ENCODE measurements around the gene ASCL4.

The ASCL4 gene

DNA sequence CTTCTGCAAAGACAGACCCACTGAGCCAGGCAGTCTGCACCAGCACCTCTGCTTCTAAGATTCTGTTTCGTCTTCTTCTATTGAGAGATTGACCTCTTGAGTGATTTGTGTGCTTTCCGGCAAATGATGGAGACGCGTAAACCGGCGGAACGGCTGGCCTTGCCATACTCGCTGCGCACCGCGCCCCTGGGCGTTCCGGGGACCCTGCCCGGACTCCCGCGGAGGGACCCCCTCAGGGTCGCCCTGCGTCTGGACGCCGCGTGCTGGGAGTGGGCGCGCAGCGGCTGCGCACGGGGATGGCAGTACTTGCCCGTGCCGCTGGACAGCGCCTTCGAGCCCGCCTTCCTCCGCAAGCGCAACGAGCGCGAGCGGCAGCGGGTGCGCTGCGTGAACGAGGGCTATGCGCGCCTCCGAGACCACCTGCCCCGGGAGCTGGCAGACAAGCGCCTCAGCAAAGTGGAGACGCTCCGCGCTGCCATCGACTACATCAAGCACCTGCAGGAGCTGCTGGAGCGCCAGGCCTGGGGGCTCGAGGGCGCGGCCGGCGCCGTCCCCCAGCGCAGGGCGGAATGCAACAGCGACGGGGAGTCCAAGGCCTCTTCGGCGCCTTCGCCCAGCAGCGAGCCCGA is 703 bp downstream of the ASCL4 start:
- Histone ChIP-seq H3K9ac (ENCODE audit: low read length in 5 of 5) (no peak overlapping the region), H3K4me1 (ENCODE audit: control insufficient read depth in 5 of 5, insufficient read depth in 5 of 5, low read length in 5 of 5) (peaks cover 0 to 10% (median 7%) of the 10 kb centered on the region in 5 donors), H3K36me3 (ENCODE audit: control insufficient read depth in 5 of 5, insufficient read depth in 5 of 5, low read length in 5 of 5) (no peaks in the 10 kb centered on the region), H3K9me3 (ENCODE audit: control insufficient read depth in 5 of 5, low read length in 5 of 5) (no peaks in the 10 kb centered on the region), H3K27ac (ENCODE audit: low read depth, low read length) (no peak overlapping the region), H3K4me3 (ENCODE audit: low read depth in 1 of 5, low read length in 5 of 5) (peak overlapping the region in 4 of 5 donors; percentile 32 to 51 (median 44)), H3K27me3 (ENCODE audit: control insufficient read depth in 5 of 5, insufficient read depth in 4 of 5, low read length in 5 of 5) (peaks cover 12 to 24% (median 18%) of the 10 kb centered on the region in 5 donors)

DNA sequence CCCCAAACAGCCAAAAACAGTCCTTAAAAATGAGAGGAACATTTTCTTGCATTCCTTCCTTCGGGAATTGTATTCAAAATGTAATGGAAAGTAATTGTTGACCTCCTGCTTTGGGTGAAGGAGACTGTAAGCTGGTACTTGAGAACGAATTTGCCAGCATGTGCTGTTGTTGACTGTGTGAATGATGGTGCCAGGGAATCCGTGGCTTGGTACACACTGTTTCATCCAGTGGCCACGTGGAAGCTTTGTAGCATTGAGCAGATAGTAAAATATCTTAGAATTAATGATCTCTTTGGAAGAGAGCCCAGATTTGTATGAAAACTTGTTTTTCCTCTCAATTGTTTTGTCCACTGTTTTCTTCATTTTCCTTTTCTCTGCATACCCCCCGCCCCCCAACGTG is 1.7 kb downstream of the ASCL4 start:
- no peaks in the 10 kb centered on the region for H3K36me3 ChIP-seq (ENCODE audit: control insufficient read depth in 5 of 5, insufficient read depth in 5 of 5, low read length in 5 of 5)
- H3K9me3 ChIP-seq (ENCODE audit: control insufficient read depth in 5 of 5, low read length in 5 of 5): no peaks in the 10 kb centered on the region
- no peak overlapping the region for H3K4me3 ChIP-seq (ENCODE audit: low read depth in 1 of 5, low read length in 5 of 5)
- H3K27me3 ChIP-seq (ENCODE audit: control insufficient read depth in 5 of 5, insufficient read depth in 4 of 5, low read length in 5 of 5): peaks cover 12 to 24% (median 18%) of the 10 kb centered on the region in 5 donors
- H3K9ac ChIP-seq (ENCODE audit: low read length in 5 of 5): no peak overlapping the region
- H3K27ac ChIP-seq (ENCODE audit: low read depth, low read length): no peak overlapping the region
- peaks cover 0 to 10% (median 8%) of the 10 kb centered on the region in 5 donors for H3K4me1 ChIP-seq (ENCODE audit: control insufficient read depth in 5 of 5, insufficient read depth in 5 of 5, low read length in 5 of 5)

DNA sequence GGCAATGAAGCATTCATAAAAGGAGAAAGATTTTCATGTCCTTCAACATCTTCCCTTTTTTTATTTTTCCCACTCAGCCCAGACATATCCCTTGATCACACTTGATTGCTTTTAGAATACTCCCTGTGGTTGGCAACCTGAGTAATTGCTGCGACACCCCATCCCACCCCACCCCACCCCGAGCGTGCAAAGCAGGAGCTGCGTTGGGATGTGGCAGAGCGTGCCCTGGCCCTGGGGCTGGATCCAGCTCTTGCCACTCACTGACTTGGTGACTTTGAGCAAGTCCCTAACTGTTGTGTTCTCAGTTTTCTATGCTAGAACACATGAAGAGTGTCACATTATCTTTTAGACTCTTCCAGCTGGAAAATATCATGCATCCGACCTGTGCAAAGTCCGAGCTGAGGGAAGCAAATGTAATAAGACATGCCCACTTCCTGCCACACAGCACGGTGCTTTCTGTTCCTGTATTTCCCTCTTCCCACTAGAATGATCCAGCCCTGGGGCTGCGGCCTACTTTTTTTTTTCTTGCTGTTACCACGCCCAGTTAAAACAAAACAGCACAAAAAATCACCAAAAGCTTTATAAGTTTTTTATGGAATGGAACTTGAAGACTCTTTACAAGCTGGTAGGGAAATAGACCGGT is 4.0 kb downstream of the ASCL4 start:
- H3K27me3 ChIP-seq (ENCODE audit: control insufficient read depth in 5 of 5, insufficient read depth in 4 of 5, low read length in 5 of 5): peaks cover 12 to 24% (median 16%) of the 10 kb centered on the region in 5 donors
- H3K9ac ChIP-seq (ENCODE audit: low read length in 5 of 5): no peak overlapping the region
- no peaks in the 10 kb centered on the region for H3K9me3 ChIP-seq (ENCODE audit: control insufficient read depth in 5 of 5, low read length in 5 of 5)
- H3K4me1 ChIP-seq (ENCODE audit: control insufficient read depth in 5 of 5, insufficient read depth in 5 of 5, low read length in 5 of 5): peaks cover 0 to 10% (median 8%) of the 10 kb centered on the region in 5 donors
- H3K36me3 ChIP-seq (ENCODE audit: control insufficient read depth in 5 of 5, insufficient read depth in 5 of 5, low read length in 5 of 5): no peaks in the 10 kb centered on the region
- H3K4me3 ChIP-seq (ENCODE audit: low read depth in 1 of 5, low read length in 5 of 5): no peak overlapping the region
- H3K27ac ChIP-seq (ENCODE audit: low read depth, low read length): no peak overlapping the region

DNA sequence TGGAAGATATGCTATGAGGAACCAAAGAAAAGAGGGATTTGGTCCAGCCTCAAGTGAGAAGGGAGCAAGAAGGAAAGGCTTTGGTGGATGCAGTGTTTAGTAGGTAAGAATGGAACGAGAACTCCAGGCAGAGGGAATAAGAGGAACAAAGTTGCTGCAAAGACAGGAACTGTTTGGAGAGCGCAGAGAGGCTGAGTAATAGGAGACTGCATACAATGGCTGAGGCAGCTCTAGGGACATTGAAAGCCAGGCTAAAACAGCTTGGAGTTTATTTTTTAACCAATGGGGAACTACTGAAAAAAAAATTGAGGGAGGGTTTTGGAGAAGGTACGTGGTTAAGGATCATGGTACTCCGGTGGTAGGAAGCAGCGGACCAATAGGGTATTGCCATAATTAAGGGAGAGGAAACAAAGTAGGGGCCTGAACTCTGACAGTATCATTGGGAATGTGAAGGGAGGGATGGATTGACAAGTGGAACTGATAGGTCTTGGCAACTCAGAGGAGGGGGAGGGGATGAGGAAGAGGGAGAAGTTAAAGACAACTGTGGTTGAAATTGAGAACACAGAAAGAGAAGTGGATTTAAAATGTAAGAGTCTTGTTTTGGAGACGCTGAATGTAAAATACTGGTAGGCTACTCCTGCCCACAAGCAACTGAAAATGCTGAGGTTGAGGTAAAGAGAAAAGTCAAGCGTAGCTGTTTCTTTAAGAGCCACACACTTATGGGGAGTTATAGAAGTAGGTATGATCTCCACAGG is 4.8 kb downstream of the ASCL4 start:
- peaks cover 0 to 10% (median 8%) of the 10 kb centered on the region in 5 donors for H3K4me1 ChIP-seq (ENCODE audit: control insufficient read depth in 5 of 5, insufficient read depth in 5 of 5, low read length in 5 of 5)
- H3K27me3 ChIP-seq (ENCODE audit: control insufficient read depth in 5 of 5, insufficient read depth in 4 of 5, low read length in 5 of 5): peaks cover 12 to 20% (median 16%) of the 10 kb centered on the region in 5 donors
- H3K27ac ChIP-seq (ENCODE audit: low read depth, low read length): no peak overlapping the region
- no peak overlapping the region for H3K9ac ChIP-seq (ENCODE audit: low read length in 5 of 5)
- H3K36me3 ChIP-seq (ENCODE audit: control insufficient read depth in 5 of 5, insufficient read depth in 5 of 5, low read length in 5 of 5): no peaks in the 10 kb centered on the region
- H3K4me3 ChIP-seq (ENCODE audit: low read depth in 1 of 5, low read length in 5 of 5): no peak overlapping the region
- H3K9me3 ChIP-seq (ENCODE audit: control insufficient read depth in 5 of 5, low read length in 5 of 5): no peaks in the 10 kb centered on the region

DNA sequence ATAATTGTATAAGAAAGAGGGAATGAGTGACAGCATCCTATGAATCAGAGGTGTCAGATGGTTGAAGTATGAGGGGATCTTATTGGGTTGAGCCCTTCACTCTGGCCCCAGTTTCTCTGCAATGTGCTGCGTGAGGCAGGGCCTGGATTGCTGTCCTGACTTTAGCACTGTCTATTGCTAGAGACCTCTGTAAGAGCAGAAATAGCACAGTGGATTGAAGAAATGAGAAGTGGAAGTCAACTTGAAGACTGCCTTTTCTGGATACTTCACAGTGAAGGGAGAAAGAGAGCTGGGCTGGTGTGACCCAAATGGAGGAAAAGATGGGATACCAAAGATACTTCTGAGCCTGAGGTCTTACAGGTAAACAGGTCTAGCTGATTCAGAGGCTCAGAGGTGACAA is 5.8 kb downstream of the ASCL4 start:
- Histone ChIP-seq H3K27ac (ENCODE audit: low read depth, low read length) (no peak overlapping the region), H3K27me3 (ENCODE audit: control insufficient read depth in 5 of 5, insufficient read depth in 4 of 5, low read length in 5 of 5) (peaks cover 3 to 9% (median 8%) of the 10 kb centered on the region in 5 donors)

DNA sequence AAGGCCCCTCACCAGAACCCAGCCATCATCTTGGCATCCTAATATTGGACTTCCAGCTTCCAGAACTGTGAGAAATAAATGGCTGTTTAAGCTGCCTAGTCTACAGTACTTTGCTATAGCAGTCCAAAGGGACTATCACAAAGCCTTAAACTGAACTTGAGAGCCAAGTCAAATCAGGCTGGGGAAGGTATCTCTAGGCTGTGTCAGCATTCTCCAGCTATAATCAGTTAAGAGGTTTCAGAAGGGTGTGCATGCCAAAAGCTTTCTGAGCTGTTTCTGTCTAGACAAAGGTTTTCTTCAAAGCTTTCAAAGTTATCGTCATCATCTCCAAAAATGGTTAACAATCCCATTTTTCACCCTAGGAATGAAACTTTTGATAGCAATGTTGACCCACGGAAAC is 7.6 kb downstream of the ASCL4 start:
- H3K36me3 ChIP-seq (ENCODE audit: control insufficient read depth in 5 of 5, insufficient read depth in 5 of 5, low read length in 5 of 5): no peaks in the 10 kb centered on the region
- peaks cover 0 to 2% (median 0%) of the 10 kb centered on the region in 5 donors for H3K4me1 ChIP-seq (ENCODE audit: control insufficient read depth in 5 of 5, insufficient read depth in 5 of 5, low read length in 5 of 5)
- no peak overlapping the region for H3K9ac ChIP-seq (ENCODE audit: low read length in 5 of 5)
- H3K27me3 ChIP-seq (ENCODE audit: control insufficient read depth in 5 of 5, insufficient read depth in 4 of 5, low read length in 5 of 5): no peaks in the 10 kb centered on the region
- H3K27ac ChIP-seq (ENCODE audit: low read depth, low read length): no peak overlapping the region
- no peaks in the 10 kb centered on the region for H3K9me3 ChIP-seq (ENCODE audit: control insufficient read depth in 5 of 5, low read length in 5 of 5)
- H3K4me3 ChIP-seq (ENCODE audit: low read depth in 1 of 5, low read length in 5 of 5): no peak overlapping the region

More for the DNA sequence above, 5.8 kb downstream of the ASCL4 start:
- H3K9ac ChIP-seq (ENCODE audit: low read length in 5 of 5): no peak overlapping the region
- H3K36me3 ChIP-seq (ENCODE audit: control insufficient read depth in 5 of 5, insufficient read depth in 5 of 5, low read length in 5 of 5): no peaks in the 10 kb centered on the region
- no peaks in the 10 kb centered on the region for H3K9me3 ChIP-seq (ENCODE audit: control insufficient read depth in 5 of 5, low read length in 5 of 5)
- no peak overlapping the region for H3K4me3 ChIP-seq (ENCODE audit: low read depth in 1 of 5, low read length in 5 of 5)
- H3K4me1 ChIP-seq (ENCODE audit: control insufficient read depth in 5 of 5, insufficient read depth in 5 of 5, low read length in 5 of 5): peaks cover 0 to 5% (median 4%) of the 10 kb centered on the region in 5 donors

DNA sequence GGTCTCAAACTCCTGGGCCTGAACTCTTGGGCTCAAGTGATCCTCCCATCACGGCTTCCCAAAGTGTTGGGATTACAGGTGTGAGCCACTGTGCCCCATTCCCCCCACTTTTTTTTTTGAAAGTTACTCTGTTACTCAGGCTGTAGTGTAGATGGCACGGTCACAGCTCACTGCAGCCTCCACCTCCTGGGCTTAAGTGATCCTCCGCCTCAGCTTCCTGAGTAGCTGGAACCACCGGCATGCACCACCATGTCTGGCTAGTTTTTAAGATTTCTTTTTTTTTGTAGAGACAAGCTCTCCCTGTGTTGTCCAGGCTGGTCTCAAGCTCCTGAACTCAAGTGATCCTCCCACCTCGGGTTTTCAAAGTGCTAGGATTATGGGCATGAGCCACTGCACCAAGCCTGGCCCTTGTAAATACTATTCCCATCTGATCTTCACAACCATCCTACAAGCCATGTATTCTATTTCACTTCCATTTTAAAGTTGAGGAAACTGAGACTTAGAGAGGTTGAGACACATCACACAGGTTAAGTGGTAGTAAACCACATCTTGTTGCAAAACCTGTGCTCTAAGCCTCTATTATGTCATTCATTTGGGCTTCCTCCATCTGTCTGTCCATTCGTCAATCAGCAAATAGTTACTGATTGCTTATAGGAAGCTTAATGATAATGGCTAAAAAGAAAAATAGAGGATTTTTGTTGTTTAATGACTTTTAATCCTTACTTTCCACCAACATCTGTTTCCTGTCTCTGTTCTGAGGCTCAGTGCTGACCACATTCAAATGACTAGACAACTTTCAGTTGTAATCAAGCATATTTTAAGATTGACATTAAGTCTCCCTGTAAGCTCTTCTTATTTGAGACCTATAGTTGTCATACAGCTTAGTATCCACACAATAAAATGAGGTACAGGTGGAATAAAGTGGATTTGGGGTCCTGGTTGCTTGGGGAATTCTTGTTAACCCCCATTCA is 9.2 kb downstream of the ASCL4 start:
- Histone ChIP-seq H3K9ac (ENCODE audit: low read length in 5 of 5) (no peak overlapping the region), H3K9me3 (ENCODE audit: control insufficient read depth in 5 of 5, low read length in 5 of 5) (no peaks in the 10 kb centered on the region), H3K4me3 (ENCODE audit: low read depth in 1 of 5, low read length in 5 of 5) (no peak overlapping the region), H3K36me3 (ENCODE audit: control insufficient read depth in 5 of 5, insufficient read depth in 5 of 5, low read length in 5 of 5) (no peaks in the 10 kb centered on the region), H3K27ac (ENCODE audit: low read depth, low read length) (no peak overlapping the region), H3K4me1 (ENCODE audit: control insufficient read depth in 5 of 5, insufficient read depth in 5 of 5, low read length in 5 of 5) (peaks cover 0 to 2% (median 0%) of the 10 kb centered on the region in 5 donors), H3K27me3 (ENCODE audit: control insufficient read depth in 5 of 5, insufficient read depth in 4 of 5, low read length in 5 of 5) (peaks cover 0 to 4% (median 0%) of the 10 kb centered on the region in 5 donors)

DNA sequence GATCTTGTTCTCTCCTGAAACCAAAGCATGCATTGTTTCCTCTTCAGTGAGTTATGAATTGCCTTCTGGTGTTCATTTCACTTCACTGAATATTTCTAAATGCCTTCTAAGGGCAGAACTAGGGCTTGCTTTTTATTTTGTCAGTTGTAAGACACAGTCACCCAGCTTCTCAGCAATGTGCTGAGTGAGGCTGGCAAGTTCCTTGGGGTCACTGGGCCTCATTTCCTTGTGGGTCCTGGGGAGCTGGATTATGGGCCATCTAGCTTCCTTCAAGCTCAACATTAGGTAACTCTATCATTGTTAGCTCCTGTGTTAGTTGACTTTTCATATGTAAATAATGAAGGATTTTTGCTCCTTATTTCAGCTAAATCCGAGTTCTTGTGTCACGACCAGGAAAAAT is 13.8 kb downstream of the ASCL4 start:
- no peak overlapping the region for H3K27ac ChIP-seq (ENCODE audit: low read depth, low read length)
- no peaks in the 10 kb centered on the region for H3K4me1 ChIP-seq (ENCODE audit: control insufficient read depth in 5 of 5, insufficient read depth in 5 of 5, low read length in 5 of 5)
- H3K4me3 ChIP-seq (ENCODE audit: low read depth in 1 of 5, low read length in 5 of 5): no peak overlapping the region
- peaks cover 0 to 4% (median 0%) of the 10 kb centered on the region in 5 donors for H3K27me3 ChIP-seq (ENCODE audit: control insufficient read depth in 5 of 5, insufficient read depth in 4 of 5, low read length in 5 of 5)
- H3K36me3 ChIP-seq (ENCODE audit: control insufficient read depth in 5 of 5, insufficient read depth in 5 of 5, low read length in 5 of 5): no peaks in the 10 kb centered on the region
- no peaks in the 10 kb centered on the region for H3K9me3 ChIP-seq (ENCODE audit: control insufficient read depth in 5 of 5, low read length in 5 of 5)
- no peak overlapping the region for H3K9ac ChIP-seq (ENCODE audit: low read length in 5 of 5)

DNA sequence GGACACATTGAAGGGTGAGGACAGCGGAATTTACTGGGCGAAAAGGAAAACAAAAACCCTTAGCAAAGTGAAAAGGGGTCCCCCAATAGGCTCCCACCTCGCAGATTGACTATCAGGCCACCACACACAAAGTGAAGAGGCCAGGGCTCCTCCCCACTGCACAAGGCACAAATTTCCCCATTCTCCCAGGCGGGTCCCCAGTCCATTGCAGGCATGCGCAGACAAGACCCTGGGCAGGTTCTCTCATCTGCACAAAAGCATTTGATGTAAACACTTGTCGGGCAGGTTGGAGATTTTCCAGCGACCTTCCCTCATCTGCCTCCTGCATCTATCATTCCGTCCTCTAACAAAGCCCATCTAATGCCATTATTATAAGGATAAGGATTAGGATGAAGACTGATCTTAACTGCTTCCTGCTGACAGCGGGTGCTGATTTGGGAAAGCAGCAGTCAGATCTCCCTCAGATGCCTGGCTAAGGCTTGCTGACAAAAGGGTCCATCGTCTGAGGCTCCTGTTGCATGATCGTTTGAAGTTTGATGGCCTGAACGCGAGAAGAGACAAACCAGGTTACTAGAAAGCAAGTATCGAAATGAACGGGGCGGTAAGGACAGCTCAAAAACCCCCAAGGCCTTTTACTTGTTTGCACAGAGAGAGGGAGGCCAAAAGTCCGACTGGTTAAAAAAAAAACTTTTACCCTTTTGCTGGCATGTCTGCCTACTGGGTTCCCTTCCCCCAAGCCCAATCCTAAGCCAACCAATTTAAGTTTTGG is 14.4 kb downstream of the ASCL4 start:
- Histone ChIP-seq H3K4me1 (ENCODE audit: control insufficient read depth in 5 of 5, insufficient read depth in 5 of 5, low read length in 5 of 5) (no peaks in the 10 kb centered on the region), H3K4me3 (ENCODE audit: low read depth in 1 of 5, low read length in 5 of 5) (no peak overlapping the region), H3K27me3 (ENCODE audit: control insufficient read depth in 5 of 5, insufficient read depth in 4 of 5, low read length in 5 of 5) (peaks cover 0 to 4% (median 0%) of the 10 kb centered on the region in 5 donors), H3K27ac (ENCODE audit: low read depth, low read length) (no peak overlapping the region), H3K9me3 (ENCODE audit: control insufficient read depth in 5 of 5, low read length in 5 of 5) (no peaks in the 10 kb centered on the region), H3K9ac (ENCODE audit: low read length in 5 of 5) (no peak overlapping the region), H3K36me3 (ENCODE audit: control insufficient read depth in 5 of 5, insufficient read depth in 5 of 5, low read length in 5 of 5) (no peaks in the 10 kb centered on the region)
